ENCODE results near the gene MEGF11. TPM values are rescaled to one million over a fixed set of nuclear protein-coding genes. Genes with fewer than 3 reads are reported as not detected.

Gene MEGF11
- polyA plus RNA-seq, 3 donors from 2014 or later = not detected

GRCh38 chr15:66241087-66241907, 12.3 kb downstream of the MEGF11 start:
- no peaks in the 10 kb centered on the region for H3K36me3 Mint-ChIP-seq

GRCh38 chr15:66240240-66240794, 13.2 kb downstream of the MEGF11 start:
- no peak overlapping the region for H3K4me3 Mint-ChIP-seq
- H3K27ac Mint-ChIP-seq = no peak overlapping the region
- peaks cover 0 to 4% (median 3%) of the 10 kb centered on the region in 3 donors for H3K27me3 Mint-ChIP-seq (ENCODE audit: low read depth in 3 of 3)
- no peaks in the 10 kb centered on the region for H3K4me1 Mint-ChIP-seq
- H3K36me3 Mint-ChIP-seq = no peaks in the 10 kb centered on the region
- DNase-seq = no peak
- H3K9me3 Mint-ChIP-seq = peaks cover 0 to 1% (median 0%) of the 10 kb centered on the region in 6 donors

More at GRCh38 chr15:66241087-66241907, 12.3 kb downstream of the MEGF11 start:
- Mint-ChIP-seq H3K27me3 (ENCODE audit: low read depth in 3 of 3) (peaks cover 0 to 4% (median 3%) of the 10 kb centered on the region in 3 donors), H3K9me3 (peaks cover 0 to 1% (median 0%) of the 10 kb centered on the region in 6 donors), H3K27ac (no peak overlapping the region), H3K4me3 (no peak overlapping the region), H3K4me1 (no peaks in the 10 kb centered on the region)
- DNase-seq = no peak

GRCh38 chr15:66239514-66239913, 14.0 kb downstream of the MEGF11 start:
- H3K4me1 Mint-ChIP-seq = no peaks in the 10 kb centered on the region
- peaks cover 0 to 1% (median 0%) of the 10 kb centered on the region in 6 donors for H3K9me3 Mint-ChIP-seq
- no peak for DNase-seq
- H3K27ac Mint-ChIP-seq = no peak overlapping the region
- no peak overlapping the region for H3K4me3 Mint-ChIP-seq
- no peaks in the 10 kb centered on the region for H3K36me3 Mint-ChIP-seq
- peaks cover 0 to 4% (median 3%) of the 10 kb centered on the region in 3 donors for H3K27me3 Mint-ChIP-seq (ENCODE audit: low read depth in 3 of 3)

- no peak overlapping the region for H3K4me3 Mint-ChIP-seq
- no peak for DNase-seq
These were observed 15.2 kb downstream of the MEGF11 start for GRCh38 chr15:66238318-66238717.

GRCh38 chr15:66237513-66238235, 15.9 kb downstream of the MEGF11 start:
- no peak overlapping the region for H3K4me3 Mint-ChIP-seq
- H3K4me1 Mint-ChIP-seq = no peaks in the 10 kb centered on the region
- H3K36me3 Mint-ChIP-seq = no peaks in the 10 kb centered on the region
- H3K27me3 Mint-ChIP-seq (ENCODE audit: low read depth in 3 of 3) = peaks cover 0 to 4% (median 3%) of the 10 kb centered on the region in 3 donors
- H3K9me3 Mint-ChIP-seq = peaks cover 0 to 1% (median 0%) of the 10 kb centered on the region in 6 donors
- DNase-seq = no peak
- no peak overlapping the region for H3K27ac Mint-ChIP-seq

More at GRCh38 chr15:66238318-66238717, 15.2 kb downstream of the MEGF11 start:
- Mint-ChIP-seq H3K36me3 (no peaks in the 10 kb centered on the region), H3K27ac (no peak overlapping the region), H3K27me3 (ENCODE audit: low read depth in 3 of 3) (peaks cover 0 to 4% (median 3%) of the 10 kb centered on the region in 3 donors), H3K4me1 (no peaks in the 10 kb centered on the region), H3K9me3 (peaks cover 0 to 1% (median 0%) of the 10 kb centered on the region in 6 donors)

GRCh38 chr15:66236806-66237375, 16.7 kb downstream of the MEGF11 start:
- no peaks in the 10 kb centered on the region for H3K36me3 Mint-ChIP-seq
- H3K4me3 Mint-ChIP-seq = no peak overlapping the region
- peaks cover 0 to 4% (median 3%) of the 10 kb centered on the region in 3 donors for H3K27me3 Mint-ChIP-seq (ENCODE audit: low read depth in 3 of 3)
- no peak for DNase-seq
- peaks cover 0 to 1% (median 0%) of the 10 kb centered on the region in 6 donors for H3K9me3 Mint-ChIP-seq
- no peaks in the 10 kb centered on the region for H3K4me1 Mint-ChIP-seq
- H3K27ac Mint-ChIP-seq = no peak overlapping the region

GRCh38 chr15:66235866-66236265, 17.7 kb downstream of the MEGF11 start:
- H3K4me3 Mint-ChIP-seq = no peak overlapping the region
- no peaks in the 10 kb centered on the region for H3K4me1 Mint-ChIP-seq
- H3K36me3 Mint-ChIP-seq = no peaks in the 10 kb centered on the region
- H3K27ac Mint-ChIP-seq = no peak overlapping the region
- no peak for DNase-seq
- H3K9me3 Mint-ChIP-seq = peaks cover 0 to 1% (median 0%) of the 10 kb centered on the region in 6 donors
- peaks cover 0 to 3% (median 2%) of the 10 kb centered on the region in 3 donors for H3K27me3 Mint-ChIP-seq (ENCODE audit: low read depth in 3 of 3)

GRCh38 chr15:66234798-66235197, 18.8 kb downstream of the MEGF11 start:
- Mint-ChIP-seq H3K27ac (no peak overlapping the region), H3K36me3 (no peaks in the 10 kb centered on the region), H3K27me3 (ENCODE audit: low read depth in 3 of 3) (peaks cover 0 to 3% (median 2%) of the 10 kb centered on the region in 3 donors), H3K9me3 (peaks cover 0 to 1% (median 0%) of the 10 kb centered on the region in 6 donors), H3K4me3 (no peak overlapping the region), H3K4me1 (no peaks in the 10 kb centered on the region)
- DNase-seq = no peak

- Mint-ChIP-seq H3K27ac (no peak overlapping the region), H3K4me1 (no peaks in the 10 kb centered on the region), H3K4me3 (no peak overlapping the region), H3K27me3 (ENCODE audit: low read depth in 3 of 3) (peaks cover 0 to 2% (median 1%) of the 10 kb centered on the region in 3 donors), H3K36me3 (no peaks in the 10 kb centered on the region), H3K9me3 (peaks cover 0 to 1% (median 0%) of the 10 kb centered on the region in 6 donors)
- no peak for DNase-seq
These were observed 19.8 kb downstream of the MEGF11 start for GRCh38 chr15:66233487-66234415.

- Mint-ChIP-seq H3K36me3 (no peaks in the 10 kb centered on the region), H3K4me1 (no peaks in the 10 kb centered on the region), H3K4me3 (no peak overlapping the region), H3K27ac (no peak overlapping the region), H3K9me3 (peaks cover 0 to 1% (median 0%) of the 10 kb centered on the region in 6 donors), H3K27me3 (ENCODE audit: low read depth in 3 of 3) (peaks cover 0 to 5% (median 0%) of the 10 kb centered on the region in 3 donors)
- no peak for DNase-seq
These were observed 21.3 kb downstream of the MEGF11 start for GRCh38 chr15:66232267-66232625.

- Mint-ChIP-seq H3K4me3 (no peak overlapping the region), H3K9me3 (no peaks in the 10 kb centered on the region), H3K36me3 (no peaks in the 10 kb centered on the region), H3K4me1 (no peaks in the 10 kb centered on the region), H3K27ac (no peak overlapping the region), H3K27me3 (ENCODE audit: low read depth in 3 of 3) (peaks cover 0 to 5% (median 1%) of the 10 kb centered on the region in 3 donors)
- no peak for DNase-seq
These were observed 21.9 kb downstream of the MEGF11 start for GRCh38 chr15:66231394-66232266.

- Mint-ChIP-seq H3K9me3 (no peaks in the 10 kb centered on the region), H3K36me3 (no peaks in the 10 kb centered on the region), H3K4me1 (no peaks in the 10 kb centered on the region), H3K27me3 (ENCODE audit: low read depth in 3 of 3) (peaks cover 0 to 4% (median 1%) of the 10 kb centered on the region in 3 donors), H3K4me3 (no peak overlapping the region), H3K27ac (no peak overlapping the region)
- no peak for DNase-seq
These were observed 23.6 kb downstream of the MEGF11 start for GRCh38 chr15:66229790-66230465.

Measured in immature natural killer cell (primary cell).